Smooth muscle cell (in vitro differentiated cells): ENCODE results near the gene MON1A. TPM values are rescaled to one million over a fixed set of nuclear protein-coding genes. Genes with fewer than 3 reads are reported as not detected.

Source experiments
- DNase-seq: peaks from one replicate; lab custom pipeline; 2025; ENCODE audit not compliant: unreplicated experiment; lab: John Stamatoyannopoulos, UW
- H2AFZ ChIP-seq: fragments of 200-600 bp; sonication (generic); 2 replicates; pipeline ENCODE4 v1.6.0; 2016; ENCODE audit warnings: antibody characterized with exemption, low read depth, mild to moderate bottlenecking
- H3F3A ChIP-seq: fragments of 200-600 bp; sonication (generic); 2 replicates; pipeline ENCODE4 v1.6.0; 2017; ENCODE audit warnings: antibody characterized with exemption, low read depth
- H3K27ac ChIP-seq: fragments of 200-600 bp; sonication (generic); 2 replicates; pipeline ENCODE4 v1.5.1; 2016; ENCODE audit warnings: low read depth, mild to moderate bottlenecking
- H3K27me3 ChIP-seq: fragments of 200-600 bp; sonication (generic); 2 replicates; pipeline ENCODE4 v1.6.1; 2016; ENCODE audit warnings: low read depth, mild to moderate bottlenecking
- H3K36me3 ChIP-seq: fragments of 200-600 bp; sonication (generic); 2 replicates; pipeline ENCODE4 v1.5.1; 2016; ENCODE audit warnings: low read depth
- H3K4me1 ChIP-seq: fragments of 200-600 bp; sonication (generic); 2 replicates; pipeline ENCODE4 v1.5.1; 2016; ENCODE audit warnings: low read depth
- H3K4me2 ChIP-seq: fragments of 200-600 bp; sonication (generic); 2 replicates; pipeline ENCODE4 v1.6.0; 2016; ENCODE audit warnings: mild to moderate bottlenecking
- H3K4me3 ChIP-seq: fragments of 200-600 bp; sonication (generic); 2 replicates; pipeline ENCODE4 v1.5.1; 2016; ENCODE audit warnings: mild to moderate bottlenecking
- H3K79me2 ChIP-seq: fragments of 200-600 bp; sonication (generic); 2 replicates; pipeline ENCODE4 v1.6.0; 2016; ENCODE audit warnings: low read depth, mild to moderate bottlenecking
- H3K9ac ChIP-seq: fragments of 200-600 bp; sonication (generic); 2 replicates; pipeline ENCODE4 v1.6.0; 2016; ENCODE audit warnings: low read depth
- H3K9me3 ChIP-seq: fragments of 200-600 bp; sonication (generic); replicated peaks from 2 replicates; pipeline ENCODE4 v1.5.1; 2016; ENCODE audit warnings: low read depth
- H4K20me1 ChIP-seq: fragments of 200-600 bp; sonication (generic); 2 replicates; pipeline ENCODE4 v1.6.0; 2016; ENCODE audit warnings: low read depth
- CTCF ChIP-seq: fragments of 200-600 bp; sonication (generic); IDR thresholded peaks from 2 replicates; pipeline ENCODE4 v1.5.1; 2017; ENCODE audit warnings: borderline replicate concordance, mild to moderate bottlenecking, antibody characterized with exemption; ENCODE audit not compliant: insufficient read depth, poor library complexity, severe bottlenecking
- WGBS: methylation state at CpG from one replicate; pipeline ENCODE4 v1.1.7; 2016; ENCODE audit warnings: low lambda C conversion rate; 5-methylcytosine and 5-hydroxymethylcytosine counted together
- polyA plus RNA-seq: library from polyadenylated mRNA; unstranded; fragments of >200 nt; fragmentation: Nextera tagmentation; extraction: Ambion mirVana; gene quantifications from 2 replicates; pipeline ENCODE4 v1.2.1, GENCODE V29; 2016
- total RNA-seq: library from RNA; depleted of rRNA; stranded (reverse); fragments of >200 nt; gene quantifications from 2 replicates; pipeline ENCODE4 v1.2.3, GENCODE V29; 2014

MON1A gene
- total and polyA plus RNA-seq, 2 experiments from 2014 or later: 4.1 to 9.8 TPM

- Histone ChIP-seq H3K27me3 (no peaks in the 10 kb centered on the region), H3F3A (no peaks in the 10 kb centered on the region), H3K27ac (no peak overlapping the region), H3K4me3 (no peak overlapping the region), H2AFZ (no peak overlapping the region), H3K79me2 (no peaks in the 10 kb centered on the region), H3K4me2 (no peak overlapping the region), H3K9me3 (no peaks in the 10 kb centered on the region), H3K36me3 (no peaks in the 10 kb centered on the region), H3K4me1 (peaks cover 1% of the 10 kb centered on the region), H4K20me1 (no peaks in the 10 kb centered on the region), H3K9ac (no peak overlapping the region)
- no peak for DNase-seq
- no peak for TF ChIP-seq CTCF
- whole genome bisulfite sequencing: 100% methylated on average over 2 of the region's 2 CpGs
These were observed 18.5 kb downstream of the MON1A start for GRCh38 chr3:49911124-49911420.

DNA sequence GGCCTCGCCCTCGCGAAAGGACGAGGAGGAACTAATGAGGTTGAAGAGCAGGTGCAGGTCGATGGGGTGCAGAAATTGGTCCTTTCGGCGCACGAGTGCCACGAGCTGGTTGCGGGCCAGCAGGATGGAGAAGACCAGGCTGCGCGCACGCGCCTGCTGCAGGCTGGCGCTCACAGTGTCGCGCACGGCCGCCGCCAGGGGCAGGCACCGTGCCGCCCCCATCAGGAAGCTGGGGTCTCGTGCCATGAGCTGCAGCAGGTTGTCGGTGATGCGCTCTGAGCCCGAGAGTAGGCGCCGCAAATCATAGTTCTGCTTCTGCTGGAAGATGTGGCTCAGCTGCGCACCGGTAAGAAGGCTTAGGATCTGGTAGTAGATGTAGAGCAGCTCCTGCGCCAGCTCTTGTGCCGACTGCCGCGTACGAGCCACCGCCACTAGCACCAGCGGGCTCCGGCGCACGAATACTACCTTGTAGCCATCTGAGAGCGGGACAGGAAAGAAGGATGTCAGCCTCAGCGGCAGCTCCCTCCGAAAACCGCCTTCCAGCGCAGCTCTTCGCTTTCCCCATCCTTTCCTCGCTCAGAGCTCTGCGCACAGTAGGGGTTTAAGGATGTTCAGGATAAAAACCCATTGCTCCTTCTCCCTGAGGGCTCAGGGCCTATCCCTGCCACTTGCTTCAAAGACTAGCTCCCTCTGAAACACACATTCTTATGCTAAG lies 19.0 kb downstream of the MON1A start:
- no peaks in the 10 kb centered on the region for H3K27me3 ChIP-seq
- H3K79me2 ChIP-seq: no peaks in the 10 kb centered on the region
- H3K4me1 ChIP-seq: peaks cover 5% of the 10 kb centered on the region
- no peak overlapping the region for H3K4me3 ChIP-seq
- H3F3A ChIP-seq: peaks cover 4% of the 10 kb centered on the region
- no peak overlapping the region for H2AFZ ChIP-seq
- no peaks in the 10 kb centered on the region for H4K20me1 ChIP-seq
- H3K9me3 ChIP-seq: no peaks in the 10 kb centered on the region
- DNase-seq: no peak
- no peaks in the 10 kb centered on the region for H3K36me3 ChIP-seq
- no peak overlapping the region for H3K4me2 ChIP-seq
- no peak overlapping the region for H3K27ac ChIP-seq
- no peak for TF ChIP-seq CTCF
- H3K9ac ChIP-seq: no peak overlapping the region
- WGBS: 51% methylated on average over 48 of the region's 48 CpGs

GRCh38 chr3:49908373-49909199 lies 21.0 kb downstream of the MON1A start:
- Histone ChIP-seq H3K4me1 (peaks cover 10% of the 10 kb centered on the region), H3F3A (peaks cover 5% of the 10 kb centered on the region), H3K27ac (no peak overlapping the region), H3K4me2 (no peak overlapping the region), H3K27me3 (no peaks in the 10 kb centered on the region), H3K9me3 (no peaks in the 10 kb centered on the region), H3K36me3 (no peaks in the 10 kb centered on the region), H4K20me1 (no peaks in the 10 kb centered on the region), H3K4me3 (no peak overlapping the region), H3K79me2 (no peaks in the 10 kb centered on the region), H2AFZ (no peak overlapping the region), H3K9ac (no peak overlapping the region)
- no peak for TF ChIP-seq CTCF
- DNase-seq: no peak
- 90% methylated on average over 14 of the region's 14 CpGs for WGBS
